ENCODE results near the gene GRIFIN. TPM values are rescaled to one million over a fixed set of nuclear protein-coding genes. Genes with fewer than 3 reads are reported as not detected.

The GRIFIN gene
- total RNA-seq, 2 donors from 2014 or later: not detected

- Histone ChIP-seq H3K4me3 (no peak overlapping the region), H3K27me3 (replicated peaks; ENCODE audit: insufficient read depth) (no peaks in the 10 kb centered on the region), H3K9me3 (no peaks in the 10 kb centered on the region), H3K36me3 (no peaks in the 10 kb centered on the region), H3K27ac (no peak overlapping the region), H3K4me1 (replicated peaks) (no peaks in the 10 kb centered on the region)
- intact Hi-C loops (cut with DNase I): no loop called here
- no peak for DNase-seq (ENCODE audit: low spot score)
- no peak for TF ChIP-seq POLR2AphosphoS5 (IDR thresholded peaks at IDR 0.05)
- no peak for TF ChIP-seq CTCF (IDR thresholded peaks at IDR 0.05)
- TF ChIP-seq POLR2A (IDR thresholded peaks at IDR 0.05): no peak
- 97% methylated on average over 2 of the region's 2 CpGs for WGBS
Observed at GRCh38 chr7:2492038-2492437, 15.8 kb upstream of the GRIFIN start.

GRCh38 chr7:2490181-2490651 is 14.0 kb upstream of the GRIFIN start:
- Histone ChIP-seq H3K36me3 (no peaks in the 10 kb centered on the region), H3K4me1 (replicated peaks) (no peaks in the 10 kb centered on the region), H3K27ac (no peak overlapping the region), H3K27me3 (replicated peaks; ENCODE audit: insufficient read depth) (no peaks in the 10 kb centered on the region), H3K9me3 (no peaks in the 10 kb centered on the region), H3K4me3 (no peak overlapping the region)
- intact Hi-C loops (cut with DNase I): no loop called here
- 71% methylated on average over 13 of the region's 13 CpGs for WGBS
- no peak for DNase-seq (ENCODE audit: low spot score)
- no peak for TF ChIP-seq CTCF (IDR thresholded peaks at IDR 0.05)
- no peak for TF ChIP-seq POLR2AphosphoS5 (IDR thresholded peaks at IDR 0.05)
- TF ChIP-seq POLR2A (IDR thresholded peaks at IDR 0.05): no peak

GRCh38 chr7:2488681-2489080 is 12.5 kb upstream of the GRIFIN start:
- Histone ChIP-seq H3K4me3 (no peak overlapping the region), H3K36me3 (no peaks in the 10 kb centered on the region), H3K4me1 (replicated peaks) (no peaks in the 10 kb centered on the region), H3K27ac (no peak overlapping the region), H3K27me3 (replicated peaks; ENCODE audit: insufficient read depth) (no peaks in the 10 kb centered on the region), H3K9me3 (no peaks in the 10 kb centered on the region)
- WGBS: 59% methylated on average over 9 of the region's 9 CpGs
- intact Hi-C loops (cut with DNase I): no loop called here
- TF ChIP-seq POLR2A (IDR thresholded peaks at IDR 0.05) (no peak), CTCF (IDR thresholded peaks at IDR 0.05) (no peak), POLR2AphosphoS5 (IDR thresholded peaks at IDR 0.05) (no peak)
- DNase-seq (ENCODE audit: low spot score): no peak

- no peak overlapping the region for H3K27ac ChIP-seq
- WGBS: 81% methylated on average over 8 of the region's 8 CpGs
- H3K9me3 ChIP-seq: no peaks in the 10 kb centered on the region
- H3K4me3 ChIP-seq: no peak overlapping the region
- H3K4me1 ChIP-seq (replicated peaks): no peaks in the 10 kb centered on the region
- no peak for DNase-seq (ENCODE audit: low spot score)
- no peaks in the 10 kb centered on the region for H3K36me3 ChIP-seq
- H3K27me3 ChIP-seq (replicated peaks; ENCODE audit: insufficient read depth): no peaks in the 10 kb centered on the region
- no peak for TF ChIP-seq POLR2A (IDR thresholded peaks at IDR 0.05)
- TF ChIP-seq CTCF (IDR thresholded peaks at IDR 0.05): no peak
- no peak for TF ChIP-seq POLR2AphosphoS5 (IDR thresholded peaks at IDR 0.05)
- intact Hi-C loops (cut with DNase I): no loop called here
Observed at GRCh38 chr7:2488272-2488645, 12.1 kb upstream of the GRIFIN start.

GRCh38 chr7:2487586-2488271 is 11.5 kb upstream of the GRIFIN start:
- no peak for DNase-seq (ENCODE audit: low spot score)
- Histone ChIP-seq H3K4me1 (replicated peaks) (no peaks in the 10 kb centered on the region), H3K27ac (no peak overlapping the region), H3K36me3 (no peaks in the 10 kb centered on the region), H3K27me3 (replicated peaks; ENCODE audit: insufficient read depth) (no peaks in the 10 kb centered on the region), H3K4me3 (no peak overlapping the region), H3K9me3 (no peaks in the 10 kb centered on the region)
- intact Hi-C loops (cut with DNase I): no loop called here
- TF ChIP-seq CTCF (IDR thresholded peaks at IDR 0.05): no peak
- TF ChIP-seq POLR2AphosphoS5 (IDR thresholded peaks at IDR 0.05): no peak
- TF ChIP-seq POLR2A (IDR thresholded peaks at IDR 0.05): no peak
- WGBS: 49% methylated on average over 14 of the region's 14 CpGs
